Stimulated activated naive CD8-positive, alpha-beta T cell treated with anti-CD3 and anti-CD28 coated beads, Interleukin-15, Interleukin-2, amounts not matched to agents 100 ng/mL and 50 ng/mL, for 24 hours (primary cell): ENCODE results near the gene ACTR5.

Experiments
- H3K27ac Mint-ChIP-seq: one replicate; pipeline ENCODE4 v1.8.0; 2021; ENCODE audit warnings: mild to moderate bottlenecking, mixed read lengths
- H3K27me3 Mint-ChIP-seq: one replicate; pipeline ENCODE4 v1.8.0; 2021; ENCODE audit warnings: mixed read lengths
- H3K36me3 Mint-ChIP-seq: one replicate; pipeline ENCODE4 v1.8.0; 2021; ENCODE audit warnings: low read depth, mixed read lengths
- H3K4me1 Mint-ChIP-seq: one replicate; pipeline ENCODE4 v1.8.0; 2021; ENCODE audit warnings: low read depth, mixed read lengths
- H3K4me3 Mint-ChIP-seq: one replicate; pipeline ENCODE4 v1.8.0; 2021; ENCODE audit warnings: mild to moderate bottlenecking, mixed read lengths
- H3K9me3 Mint-ChIP-seq: one replicate; pipeline ENCODE4 v1.8.0; 2021; ENCODE audit warnings: mixed read lengths

ACTR5 gene

DNA sequence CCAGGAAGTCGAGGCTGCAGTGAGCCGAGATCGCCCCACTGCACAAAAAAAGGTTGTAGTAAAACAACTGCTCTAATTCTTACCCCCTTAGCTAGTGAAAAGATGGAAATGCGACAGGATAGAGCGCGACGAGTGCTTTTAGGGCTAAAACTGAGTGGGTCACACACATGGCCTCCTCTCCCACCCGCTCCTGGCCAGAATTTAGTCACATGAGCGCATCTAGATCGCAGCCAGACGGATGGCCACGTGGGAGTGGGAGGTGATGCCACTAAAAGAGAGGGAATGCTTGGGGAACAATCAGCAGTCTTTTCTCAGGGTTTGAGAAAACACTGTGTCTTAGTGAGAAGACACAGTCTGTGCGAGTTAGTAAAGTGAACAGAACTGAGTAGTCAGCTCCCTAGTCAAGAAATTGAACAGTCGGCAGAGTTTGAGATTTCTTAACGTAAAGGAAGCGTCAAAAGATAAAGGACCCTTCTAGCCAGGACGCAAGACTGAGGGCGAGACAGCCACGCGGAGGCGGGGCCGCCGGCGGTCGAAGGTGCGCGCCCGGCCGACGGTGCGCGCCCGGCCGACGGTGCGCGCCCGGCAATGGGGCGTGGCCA is 664 bp upstream of the ACTR5 start:
- Mint-ChIP-seq H3K27ac (peak overlapping the region; percentile 98), H3K9me3 (no peaks in the 10 kb centered on the region), H3K36me3 (peaks cover 14% of the 10 kb centered on the region), H3K4me3 (peak overlapping the region; percentile 94), H3K4me1 (peaks cover 27% of the 10 kb centered on the region), H3K27me3 (peaks cover 3% of the 10 kb centered on the region)

DNA sequence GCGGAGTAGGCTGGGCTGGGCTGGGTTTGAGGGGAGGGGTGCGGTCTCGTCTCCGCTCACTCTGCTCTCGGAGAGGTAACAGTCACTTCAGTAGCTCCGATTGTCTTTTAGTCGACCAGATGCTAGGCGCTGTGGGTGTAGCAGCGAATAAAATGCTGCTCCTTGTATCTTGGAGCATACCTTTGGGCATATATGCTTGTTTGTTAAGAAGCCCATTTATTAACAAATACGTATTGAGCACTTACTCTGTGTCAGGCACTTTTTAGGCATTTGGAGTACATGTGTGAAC is 545 bp downstream of the ACTR5 start:
- Mint-ChIP-seq H3K27me3 (no peaks in the 10 kb centered on the region), H3K27ac (peak overlapping the region; percentile 29), H3K4me3 (peak overlapping the region; percentile 82), H3K9me3 (no peaks in the 10 kb centered on the region), H3K4me1 (peaks cover 27% of the 10 kb centered on the region), H3K36me3 (peaks cover 20% of the 10 kb centered on the region)

DNA sequence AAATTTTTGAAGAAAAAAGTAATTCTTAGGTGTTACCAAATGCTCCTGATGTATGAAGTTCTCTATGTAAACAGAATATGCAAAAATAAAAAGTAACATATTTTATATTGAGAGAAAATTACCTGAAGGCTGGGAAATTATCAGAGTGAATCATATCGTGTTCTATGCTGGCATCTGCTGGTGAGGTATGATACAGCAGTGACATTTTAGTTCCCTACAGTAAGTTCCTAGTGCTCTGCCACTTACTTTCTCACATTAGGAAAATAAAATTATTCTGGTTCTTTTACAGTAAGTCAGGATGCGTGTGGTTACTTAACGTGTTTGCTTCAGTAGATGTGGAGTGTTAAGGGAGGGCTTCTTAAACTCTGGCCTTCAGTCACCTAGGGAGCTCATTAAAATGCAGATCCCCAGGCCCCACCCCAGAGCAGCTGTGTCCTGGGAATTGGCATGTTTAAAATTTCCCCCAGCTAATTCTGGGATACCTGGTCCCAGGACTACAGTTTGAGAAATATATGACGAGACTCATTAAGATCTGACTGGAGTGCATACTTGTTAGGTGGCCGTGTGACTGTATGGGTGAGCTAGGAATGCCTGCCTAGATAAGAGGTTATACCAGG is 3.2 kb downstream of the ACTR5 start:
- no peaks in the 10 kb centered on the region for H3K9me3 Mint-ChIP-seq
- H3K4me3 Mint-ChIP-seq = no peak overlapping the region
- H3K36me3 Mint-ChIP-seq = peaks cover 40% of the 10 kb centered on the region
- H3K27ac Mint-ChIP-seq = no peak overlapping the region
- H3K4me1 Mint-ChIP-seq = peaks cover 27% of the 10 kb centered on the region
- H3K27me3 Mint-ChIP-seq = no peaks in the 10 kb centered on the region

DNA sequence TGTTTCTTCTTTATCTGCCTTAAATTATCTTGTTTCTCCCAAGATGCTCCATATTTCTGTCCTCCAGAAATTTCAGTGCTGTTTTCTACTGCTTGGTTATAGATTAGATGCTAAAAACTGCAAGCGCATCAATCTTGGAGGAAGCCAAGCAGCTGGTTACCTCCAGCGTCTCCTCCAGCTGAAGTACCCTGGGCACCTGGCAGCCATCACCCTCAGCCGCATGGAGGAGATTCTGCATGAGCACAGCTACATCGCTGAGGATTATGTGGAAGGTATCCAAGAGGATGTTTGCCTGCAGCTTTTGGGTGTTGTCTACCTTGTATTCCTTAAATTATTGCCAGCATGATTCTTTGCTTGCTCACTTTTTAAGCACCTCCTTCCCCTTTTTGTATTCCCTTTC is 3.8 kb downstream of the ACTR5 start:
- Mint-ChIP-seq H3K9me3 (no peaks in the 10 kb centered on the region), H3K4me3 (no peak overlapping the region), H3K4me1 (peaks cover 27% of the 10 kb centered on the region), H3K36me3 (peaks cover 42% of the 10 kb centered on the region), H3K27me3 (no peaks in the 10 kb centered on the region), H3K27ac (no peak overlapping the region)

DNA sequence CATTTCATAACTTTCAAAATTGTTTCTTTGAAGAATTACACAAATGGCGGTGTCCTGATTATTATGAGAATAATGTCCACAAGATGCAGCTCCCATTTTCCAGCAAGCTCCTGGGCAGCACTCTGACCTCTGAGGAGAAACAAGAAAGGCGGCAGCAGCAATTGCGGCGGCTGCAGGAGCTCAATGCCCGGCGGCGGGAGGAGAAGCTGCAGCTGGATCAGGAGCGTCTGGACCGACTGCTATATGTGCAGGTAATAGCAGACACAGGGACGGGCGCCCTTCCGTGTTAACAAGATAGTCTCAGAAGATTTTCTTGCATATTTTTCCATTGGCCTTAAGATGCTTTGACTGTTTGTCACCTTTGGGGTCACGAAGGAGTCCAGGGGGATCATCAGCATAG is 6.7 kb downstream of the ACTR5 start:
- H3K4me3 Mint-ChIP-seq = no peak overlapping the region
- H3K4me1 Mint-ChIP-seq = peaks cover 10% of the 10 kb centered on the region
- H3K36me3 Mint-ChIP-seq = peaks cover 47% of the 10 kb centered on the region
- H3K27ac Mint-ChIP-seq = no peak overlapping the region
- no peaks in the 10 kb centered on the region for H3K9me3 Mint-ChIP-seq
- H3K27me3 Mint-ChIP-seq = no peaks in the 10 kb centered on the region

DNA sequence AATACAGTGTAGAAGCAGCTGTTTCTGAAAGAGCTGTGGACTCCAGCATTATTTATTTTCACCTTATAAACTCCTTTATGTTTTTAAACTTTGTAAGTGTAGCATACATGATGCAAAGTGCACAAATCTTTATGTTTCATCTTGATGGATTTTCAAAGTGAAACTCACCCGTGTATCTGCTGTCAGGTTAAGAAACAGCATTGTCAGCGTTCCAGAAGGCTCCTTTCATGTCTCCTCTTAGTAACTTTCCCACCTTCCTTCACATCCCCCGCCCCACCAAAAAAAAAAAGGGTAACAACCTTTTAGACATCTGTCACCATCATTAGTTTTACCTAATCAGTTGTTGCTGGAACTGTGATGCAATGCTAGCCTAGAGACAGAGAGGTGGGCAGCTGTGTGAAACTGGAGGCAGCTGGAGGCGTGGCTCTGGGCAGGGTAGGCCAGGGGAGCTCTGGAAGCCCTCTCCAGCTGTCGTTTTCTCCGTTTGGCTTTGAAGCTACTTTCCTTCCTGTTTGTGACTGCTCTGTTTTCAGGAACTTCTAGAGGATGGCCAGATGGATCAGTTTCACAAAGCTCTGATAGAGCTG is 7.2 kb downstream of the ACTR5 start:
- Mint-ChIP-seq H3K27me3 (no peaks in the 10 kb centered on the region), H3K4me1 (peaks cover 6% of the 10 kb centered on the region), H3K27ac (no peak overlapping the region), H3K36me3 (peaks cover 48% of the 10 kb centered on the region), H3K9me3 (no peaks in the 10 kb centered on the region), H3K4me3 (no peak overlapping the region)

DNA sequence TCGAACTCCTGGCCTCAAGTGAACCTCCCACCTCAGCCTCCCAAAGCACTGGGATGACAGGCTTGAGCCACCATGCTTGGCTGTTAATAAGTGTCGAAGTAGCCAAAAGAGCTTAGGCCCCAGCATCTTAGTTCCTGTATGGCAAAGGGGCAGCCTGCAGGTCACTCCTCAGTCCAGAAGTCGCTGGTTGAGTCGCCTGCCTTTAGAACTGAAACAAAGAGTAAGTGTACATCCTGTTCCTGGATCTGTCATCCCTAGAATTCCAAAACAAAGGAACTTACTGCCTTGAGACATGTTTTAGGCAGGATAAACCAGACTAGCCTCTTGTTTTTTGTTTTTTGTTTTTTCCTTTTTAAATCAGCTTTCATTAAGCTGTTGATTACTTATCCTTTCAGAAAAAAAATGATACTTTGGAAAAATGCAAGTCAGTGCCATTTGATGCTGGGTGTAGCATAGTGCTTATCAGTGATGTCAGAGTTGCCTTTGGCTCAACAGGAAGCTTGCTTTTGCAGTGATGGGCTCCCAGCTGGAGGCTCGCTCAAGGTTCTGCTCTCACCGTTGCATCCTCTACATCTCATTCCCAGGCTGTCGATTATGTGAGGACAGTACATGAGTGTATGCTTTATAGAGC is 9.0 kb downstream of the ACTR5 start:
- H3K36me3 Mint-ChIP-seq = peaks cover 57% of the 10 kb centered on the region
- no peak overlapping the region for H3K27ac Mint-ChIP-seq
- H3K4me1 Mint-ChIP-seq = peaks cover 9% of the 10 kb centered on the region
- no peaks in the 10 kb centered on the region for H3K9me3 Mint-ChIP-seq
- H3K4me3 Mint-ChIP-seq = no peak overlapping the region
- H3K27me3 Mint-ChIP-seq = no peaks in the 10 kb centered on the region

DNA sequence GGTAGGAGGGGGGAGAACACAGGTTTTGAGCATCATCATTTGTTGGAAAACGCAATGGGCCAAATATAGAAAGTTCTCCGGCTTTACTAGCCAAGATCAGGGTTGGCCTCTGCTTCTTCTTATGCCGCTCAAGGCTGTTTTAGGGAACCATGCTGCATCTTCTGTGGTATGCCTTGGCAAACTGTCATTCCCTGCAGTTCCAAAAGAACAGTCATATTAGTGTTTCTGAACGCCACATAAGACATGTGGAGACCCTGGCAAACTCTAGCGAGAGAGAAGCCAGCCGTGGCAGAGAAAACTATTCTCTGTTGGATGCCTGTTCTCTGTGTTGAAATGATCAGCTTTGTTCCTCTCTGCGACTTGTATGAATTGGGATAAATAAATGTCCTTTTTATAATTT is 10.8 kb downstream of the ACTR5 start:
- peaks cover 27% of the 10 kb centered on the region for H3K4me1 Mint-ChIP-seq
- no peak overlapping the region for H3K4me3 Mint-ChIP-seq
- no peak overlapping the region for H3K27ac Mint-ChIP-seq
- H3K27me3 Mint-ChIP-seq = no peaks in the 10 kb centered on the region
- H3K9me3 Mint-ChIP-seq = no peaks in the 10 kb centered on the region
- peaks cover 55% of the 10 kb centered on the region for H3K36me3 Mint-ChIP-seq

DNA sequence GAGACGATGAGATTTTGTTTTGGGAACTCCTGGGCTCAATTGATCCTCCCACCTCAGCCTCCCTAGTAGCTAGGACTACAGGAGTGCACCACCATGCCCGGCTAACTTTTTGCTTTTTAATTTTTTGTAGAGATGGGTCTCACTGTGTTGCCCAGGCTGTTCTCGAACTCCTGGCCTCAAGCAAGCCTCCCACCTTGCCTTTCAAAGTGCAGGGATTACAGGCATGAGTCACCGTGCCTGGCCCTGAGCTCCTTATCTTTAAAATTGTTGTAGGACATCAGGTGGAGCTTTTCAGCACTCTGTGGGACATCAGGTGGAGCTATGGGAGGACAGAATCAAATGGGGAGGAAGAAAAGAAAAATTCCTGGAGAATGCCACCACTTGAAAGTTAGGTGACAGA is 12.7 kb downstream of the ACTR5 start:
- no peak overlapping the region for H3K4me3 Mint-ChIP-seq
- H3K27ac Mint-ChIP-seq = no peak overlapping the region
- H3K27me3 Mint-ChIP-seq = no peaks in the 10 kb centered on the region
- H3K9me3 Mint-ChIP-seq = no peaks in the 10 kb centered on the region
- H3K36me3 Mint-ChIP-seq = peaks cover 55% of the 10 kb centered on the region
- peaks cover 41% of the 10 kb centered on the region for H3K4me1 Mint-ChIP-seq

DNA sequence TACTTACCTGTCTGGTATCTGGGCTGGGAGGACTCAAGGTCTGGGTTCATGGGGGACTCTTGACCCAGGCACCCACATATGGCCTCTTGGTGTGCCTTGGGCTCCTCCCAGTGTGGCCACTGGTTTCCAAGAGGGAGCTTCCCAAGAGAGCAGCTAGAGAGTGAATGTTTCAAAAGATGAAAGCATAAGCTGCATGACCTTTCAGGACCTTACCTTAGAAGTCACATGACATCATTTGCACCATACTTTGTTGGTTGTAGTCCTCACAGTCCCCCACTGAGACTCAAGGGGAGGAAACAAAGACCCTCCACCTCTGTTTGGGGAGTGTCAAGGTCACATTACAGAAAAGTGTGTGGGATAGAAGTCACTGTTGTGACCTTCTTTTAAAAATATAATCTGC is 13.9 kb downstream of the ACTR5 start:
- Mint-ChIP-seq H3K9me3 (no peaks in the 10 kb centered on the region), H3K27me3 (no peaks in the 10 kb centered on the region), H3K4me1 (peaks cover 41% of the 10 kb centered on the region), H3K27ac (no peak overlapping the region), H3K36me3 (peaks cover 59% of the 10 kb centered on the region), H3K4me3 (no peak overlapping the region)

DNA sequence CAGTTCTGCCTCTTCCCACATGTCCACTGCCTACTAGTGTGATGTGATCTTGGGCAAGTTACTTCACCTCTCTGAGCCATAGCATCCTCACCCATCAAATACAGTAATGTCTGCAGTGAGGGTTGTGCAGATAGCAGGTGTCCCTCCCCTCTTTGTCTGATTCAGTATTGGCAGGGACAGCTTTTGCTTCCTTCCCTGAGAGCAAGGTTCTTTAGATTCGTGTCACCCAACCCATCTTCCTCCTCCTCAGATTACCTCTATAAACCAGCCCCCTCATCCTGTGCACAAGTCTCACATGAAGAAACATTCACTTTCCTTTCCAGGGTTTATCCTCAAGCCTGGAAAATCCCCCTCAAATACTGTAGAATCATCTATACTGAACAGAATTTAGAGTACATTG is 15.4 kb downstream of the ACTR5 start:
- H3K9me3 Mint-ChIP-seq = no peaks in the 10 kb centered on the region
- H3K4me3 Mint-ChIP-seq = no peak overlapping the region
- H3K36me3 Mint-ChIP-seq = peaks cover 67% of the 10 kb centered on the region
- no peak overlapping the region for H3K27ac Mint-ChIP-seq
- H3K27me3 Mint-ChIP-seq = no peaks in the 10 kb centered on the region
- peaks cover 41% of the 10 kb centered on the region for H3K4me1 Mint-ChIP-seq

DNA sequence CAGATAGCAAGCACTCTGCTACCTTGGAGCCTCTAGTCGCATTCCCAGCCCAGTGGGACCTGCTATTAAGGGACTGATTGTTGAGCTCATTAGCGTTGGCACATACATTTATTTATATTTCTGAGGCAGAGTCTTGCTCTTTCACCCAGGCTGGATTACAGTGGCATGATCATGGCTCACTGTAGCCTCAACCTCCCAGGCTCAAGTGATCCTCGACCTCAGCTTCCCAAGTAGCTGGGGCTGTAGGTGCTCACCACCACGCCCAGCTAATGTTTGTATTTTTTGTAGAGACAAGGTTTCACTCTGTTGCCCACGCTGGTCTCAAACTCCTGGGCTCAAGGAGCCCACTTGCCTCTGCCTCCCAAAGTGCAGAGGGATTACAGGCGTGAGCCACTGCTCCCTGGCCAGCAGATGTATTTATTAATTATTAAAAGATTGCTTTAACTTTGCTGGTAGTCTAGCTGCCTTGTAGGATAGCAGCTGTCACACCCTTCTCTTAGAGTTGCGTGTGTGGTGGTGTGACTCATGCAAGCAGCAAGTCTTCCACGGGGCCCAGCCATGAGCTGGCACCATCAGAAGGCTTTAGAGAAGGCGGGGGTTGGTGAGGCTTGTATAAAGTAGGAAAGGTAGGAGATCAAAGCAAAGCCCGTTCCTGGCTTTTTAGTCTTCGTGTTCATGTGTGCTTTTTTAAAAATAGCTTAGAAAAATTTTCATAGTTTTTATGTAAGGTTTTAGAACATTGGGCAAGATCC is 16.5 kb downstream of the ACTR5 start:
- Mint-ChIP-seq H3K27ac (peak overlapping the region; percentile 63), H3K36me3 (peaks cover 70% of the 10 kb centered on the region), H3K4me3 (no peak overlapping the region)

DNA sequence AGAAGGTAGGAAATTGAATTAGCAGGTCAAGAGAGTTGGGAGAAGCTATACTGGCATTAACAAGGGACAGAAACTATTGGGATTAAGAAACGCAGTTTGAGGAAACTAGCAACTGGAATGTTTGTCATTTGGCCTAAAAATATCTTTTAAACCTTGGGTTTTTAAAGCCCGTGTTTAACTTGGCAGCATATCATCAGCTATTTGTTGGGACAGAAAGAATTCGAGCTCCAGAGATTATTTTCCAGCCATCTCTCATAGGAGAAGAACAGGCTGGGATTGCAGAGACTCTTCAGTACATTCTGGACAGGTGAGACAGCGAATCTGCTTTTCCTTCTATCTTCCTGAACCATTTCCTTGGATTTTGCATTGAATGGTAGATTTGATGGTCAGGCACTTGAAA is 17.8 kb downstream of the ACTR5 start:
- Mint-ChIP-seq H3K27ac (no peak overlapping the region), H3K9me3 (no peaks in the 10 kb centered on the region), H3K27me3 (no peaks in the 10 kb centered on the region), H3K4me1 (peaks cover 41% of the 10 kb centered on the region), H3K4me3 (no peak overlapping the region), H3K36me3 (peaks cover 58% of the 10 kb centered on the region)

More for the DNA sequence above, 16.5 kb downstream of the ACTR5 start:
- no peaks in the 10 kb centered on the region for H3K27me3 Mint-ChIP-seq
- no peaks in the 10 kb centered on the region for H3K9me3 Mint-ChIP-seq
- H3K4me1 Mint-ChIP-seq = peaks cover 41% of the 10 kb centered on the region

DNA sequence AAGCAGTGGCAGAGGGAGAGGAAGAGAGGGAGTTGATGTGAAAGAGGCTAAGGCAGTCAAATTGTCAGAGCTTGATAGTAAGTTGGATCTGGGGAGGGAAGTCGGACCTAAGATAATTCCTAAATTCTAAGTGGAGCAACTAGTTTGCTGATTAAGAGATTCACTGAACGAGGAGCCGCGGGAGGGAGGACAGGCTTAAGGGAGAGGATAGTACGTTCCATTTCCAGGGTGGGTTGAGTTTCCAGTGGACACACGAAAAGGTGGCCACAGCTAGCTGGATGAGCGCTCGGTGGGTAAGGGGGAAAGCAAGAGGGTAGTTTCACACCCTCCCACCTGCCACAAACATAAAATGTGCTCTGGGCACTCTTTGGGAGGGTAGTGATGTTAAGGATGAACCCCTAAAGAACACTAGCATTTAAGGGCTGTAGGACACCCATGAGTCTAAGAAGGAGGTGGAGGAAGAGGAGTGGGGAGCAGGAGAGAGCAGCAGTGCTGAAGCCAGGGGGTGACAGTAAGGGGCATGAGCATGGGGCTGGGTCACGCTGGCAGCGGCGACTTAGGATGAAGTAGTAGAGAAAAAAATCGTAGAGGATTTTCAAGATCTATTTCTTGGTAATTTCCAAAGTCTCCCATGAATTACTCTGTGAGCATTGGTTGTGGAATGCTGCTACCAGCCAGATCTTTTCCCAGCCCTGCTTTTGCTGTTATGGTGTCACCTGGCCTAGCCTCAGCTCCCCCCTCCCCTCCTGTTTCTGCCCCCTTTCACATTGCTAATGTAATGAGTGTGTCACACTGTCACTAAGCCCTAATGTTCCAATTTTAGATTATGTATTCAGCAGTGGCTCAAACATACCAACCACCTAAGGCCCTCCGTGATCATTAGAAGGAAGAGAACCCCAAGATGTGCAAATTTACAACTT is 21.4 kb downstream of the ACTR5 start:
- Mint-ChIP-seq H3K27me3 (no peaks in the 10 kb centered on the region), H3K9me3 (peaks cover 10% of the 10 kb centered on the region), H3K36me3 (peaks cover 73% of the 10 kb centered on the region), H3K4me1 (peaks cover 16% of the 10 kb centered on the region), H3K27ac (peak overlapping the region; percentile 6), H3K4me3 (no peak overlapping the region)
